Common myeloid progenitor, CD34-positive (primary cell): ENCODE data around the gene CLSTN2.

Experiments
- CTCF ChIA-PET: fragments of 350-600 bp; sonication (Branson Sonifier 250); formaldehyde crosslinking; loops from one replicate; lab custom pipeline; 2021; ENCODE audit warnings: antibody characterized with exemption; lab: Charles Lee
- POLR2A ChIA-PET: fragments of 350-600 bp; sonication (Branson Sonifier 250); formaldehyde crosslinking; loops from one replicate; lab custom pipeline; 2021; ENCODE audit warnings: antibody characterized with exemption; lab: Charles Lee
- DNase-seq, 3 donors: peaks; one replicate each; pipeline versions ENCODE4 v3.0.0 to v3.0.0-alpha.2; 2013
- H3K27ac ChIP-seq, 2 experiments: 1 replicate in 1 of 2; 2 replicates in 1 of 2; pipeline ENCODE4 v1.7.0; 2013; ENCODE audit warnings: inconsistent platforms in 2 of 2, low read length in 2 of 2, mild to moderate bottlenecking in 2 of 2, low read depth in 1 of 2, moderate library complexity in 1 of 2; ENCODE audit not compliant: severe bottlenecking in 2 of 2, insufficient read depth in 1 of 2, poor library complexity in 1 of 2
- H3K27me3 ChIP-seq, 5 experiments: replicated peaks in 2 of 5; 1 replicate in 3 of 5; 2 replicates in 2 of 5; pipeline versions ENCODE4 v1.6.1 to v1.7.0; 2013; ENCODE audit warnings: low read length in 4 of 5, mild to moderate bottlenecking in 2 of 5, moderate library complexity in 2 of 5, inconsistent platforms in 1 of 5; ENCODE audit not compliant: insufficient read depth in 5 of 5, control insufficient read depth in 4 of 5
- H3K36me3 ChIP-seq, 4 experiments: 1 replicate in 2 of 4; 2 replicates in 2 of 4; pipeline versions ENCODE4 v1.6.1 to v1.7.0; 2013; ENCODE audit warnings: low read length in 3 of 4, control low read depth in 1 of 4, mild to moderate bottlenecking in 1 of 4; ENCODE audit not compliant: control insufficient read depth in 4 of 4, insufficient read depth in 4 of 4
- H3K4me1 ChIP-seq, 4 experiments: 1 replicate in 3 of 4; 2 replicates in 1 of 4; pipeline versions ENCODE4 v1.6.1 to v1.7.1; 2013; ENCODE audit warnings: low read length in 3 of 4, mild to moderate bottlenecking in 3 of 4, control low read depth in 1 of 4, inconsistent platforms in 1 of 4, moderate library complexity in 1 of 4; ENCODE audit not compliant: control insufficient read depth in 4 of 4, insufficient read depth in 4 of 4; ENCODE audit errors: control extremely low read depth in 1 of 4
- H3K4me3 ChIP-seq, 7 experiments: 1 replicate in 4 of 7; 2 replicates in 3 of 7; pipeline versions ENCODE4 v1.5.1 to v1.7.0; 2013; ENCODE audit warnings: mild to moderate bottlenecking in 7 of 7, low read length in 6 of 7, moderate library complexity in 6 of 7, inconsistent platforms in 2 of 7, low read depth in 2 of 7, control low read depth in 1 of 7; ENCODE audit not compliant: insufficient read depth in 4 of 7, control insufficient read depth in 1 of 7; ENCODE audit errors: extremely low read depth in 1 of 7
- H3K9me3 ChIP-seq, 5 experiments: 1 replicate in 4 of 5; 2 replicates in 1 of 5; pipeline versions ENCODE4 v1.6.1 to v1.7.1; 2013; ENCODE audit warnings: low read length in 4 of 5, mild to moderate bottlenecking in 2 of 5, inconsistent platforms in 1 of 5, low read depth in 1 of 5, moderate library complexity in 1 of 5; ENCODE audit not compliant: control insufficient read depth in 4 of 5, insufficient read depth in 2 of 5; ENCODE audit errors: control extremely low read depth in 1 of 5
- WGBS: methylation state at CpG from one replicate; pipeline ENCODE4 v1.1.5; 2013; ENCODE audit not compliant: insufficient coverage; 5-methylcytosine and 5-hydroxymethylcytosine counted together

CLSTN2 gene

GRCh38 chr3:140439527-140439926 lies 504.5 kb downstream of the CLSTN2 start:
- Histone ChIP-seq H3K36me3 (no peaks in the 10 kb centered on the region), H3K27me3 (peaks cover 0 to 4% (median 2%) of the 10 kb centered on the region in 5 experiments), H3K4me3 (no peak overlapping the region), H3K27ac (no peak overlapping the region), H3K4me1 (no peaks in the 10 kb centered on the region), H3K9me3 (no peaks in the 10 kb centered on the region)
- CTCF ChIA-PET, result no interaction called here
- POLR2A ChIA-PET, result no interaction called here
- DNase-seq, result no peak
- 100% methylated on average over 1 of the region's 5 CpGs for WGBS

- WGBS, result 100% methylated on average over 1 of the region's 1 CpG
- H3K36me3 ChIP-seq, result no peaks in the 10 kb centered on the region
- no peak for DNase-seq
- no peaks in the 10 kb centered on the region for H3K9me3 ChIP-seq
- H3K27me3 ChIP-seq, result peaks cover 0 to 4% (median 2%) of the 10 kb centered on the region in 5 experiments
- CTCF ChIA-PET, result no interaction called here
- H3K4me1 ChIP-seq, result no peaks in the 10 kb centered on the region
- no peak overlapping the region for H3K4me3 ChIP-seq
- POLR2A ChIA-PET, result interaction anchor here (0.6 kb wide), 1 partner anchor 20 kb away, joined by 5 read pairs; no protein-coding TSS in a partner anchor
- no peak overlapping the region for H3K27ac ChIP-seq
Observed at GRCh38 chr3:140440446-140440845, 505.5 kb downstream of the CLSTN2 start.

- 38% methylated on average over 1 of the region's 2 CpGs for WGBS
- Histone ChIP-seq H3K4me1 (no peaks in the 10 kb centered on the region), H3K9me3 (no peaks in the 10 kb centered on the region), H3K27ac (no peak overlapping the region), H3K27me3 (peaks cover 0 to 4% (median 2%) of the 10 kb centered on the region in 5 experiments), H3K36me3 (no peaks in the 10 kb centered on the region), H3K4me3 (no peak overlapping the region)
- POLR2A ChIA-PET, result interaction anchor here (0.6 kb wide), 1 partner anchor 21 kb away, joined by 5 read pairs; no protein-coding TSS in a partner anchor
- CTCF ChIA-PET, result no interaction called here
- peak in 1 of 3 donors; percentile 4 for DNase-seq
Observed at GRCh38 chr3:140441006-140441405, 506.0 kb downstream of the CLSTN2 start.

GRCh38 chr3:140442621-140443020 lies 507.6 kb downstream of the CLSTN2 start:
- Histone ChIP-seq H3K4me1 (no peaks in the 10 kb centered on the region), H3K9me3 (no peaks in the 10 kb centered on the region), H3K4me3 (no peak overlapping the region), H3K27ac (no peak overlapping the region), H3K36me3 (no peaks in the 10 kb centered on the region), H3K27me3 (peaks cover 0 to 4% (median 0%) of the 10 kb centered on the region in 5 experiments)
- ChIA-PET POLR2A (interaction anchor here (0.8 kb wide), 1 partner anchor 9 kb away, joined by 3 read pairs; no protein-coding TSS in a partner anchor), CTCF (no interaction called here)
- 95% methylated on average over 2 of the region's 2 CpGs for WGBS
- DNase-seq, result no peak

DNA sequence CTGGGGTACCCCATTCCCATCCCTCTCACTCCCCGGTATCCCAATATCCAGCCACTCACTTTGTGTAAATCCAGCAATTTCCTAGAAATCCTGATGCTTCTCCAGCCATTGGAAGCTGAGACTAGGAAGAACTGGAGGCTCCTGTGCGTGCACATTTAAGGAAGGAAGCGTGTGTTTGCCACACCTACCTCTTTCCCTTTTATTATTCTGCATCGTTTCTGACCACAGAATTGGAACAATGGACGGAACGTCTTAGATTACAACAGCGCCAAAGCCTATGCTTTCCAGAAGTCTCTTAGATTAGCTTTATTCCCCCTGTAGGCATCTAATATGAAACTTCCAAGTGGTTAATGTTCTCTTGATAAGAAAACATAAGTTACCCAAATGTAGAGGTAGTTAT lies 508.1 kb downstream of the CLSTN2 start:
- CTCF ChIA-PET, result no interaction called here
- POLR2A ChIA-PET, result interaction anchor here (0.8 kb wide), 1 partner anchor 9 kb away, joined by 3 read pairs; no protein-coding TSS in a partner anchor
- Histone ChIP-seq H3K27me3 (peaks cover 0 to 4% (median 0%) of the 10 kb centered on the region in 5 experiments), H3K9me3 (no peaks in the 10 kb centered on the region), H3K36me3 (no peaks in the 10 kb centered on the region), H3K4me3 (no peak overlapping the region), H3K27ac (no peak overlapping the region), H3K4me1 (no peaks in the 10 kb centered on the region)
- no peak for DNase-seq
- WGBS, result 59% methylated on average over 3 of the region's 7 CpGs

- H3K36me3 ChIP-seq, result no peaks in the 10 kb centered on the region
- ChIA-PET POLR2A (no interaction called here), CTCF (no interaction called here)
- H3K9me3 ChIP-seq, result no peaks in the 10 kb centered on the region
- no peaks in the 10 kb centered on the region for H3K4me1 ChIP-seq
- 100% methylated on average over 2 of the region's 3 CpGs for WGBS
- no peak overlapping the region for H3K27ac ChIP-seq
- DNase-seq, result no peak
- H3K4me3 ChIP-seq, result no peak overlapping the region
- H3K27me3 ChIP-seq, result peaks cover 0 to 4% (median 0%) of the 10 kb centered on the region in 5 experiments
Observed at GRCh38 chr3:140443806-140444205, 508.8 kb downstream of the CLSTN2 start.

DNA sequence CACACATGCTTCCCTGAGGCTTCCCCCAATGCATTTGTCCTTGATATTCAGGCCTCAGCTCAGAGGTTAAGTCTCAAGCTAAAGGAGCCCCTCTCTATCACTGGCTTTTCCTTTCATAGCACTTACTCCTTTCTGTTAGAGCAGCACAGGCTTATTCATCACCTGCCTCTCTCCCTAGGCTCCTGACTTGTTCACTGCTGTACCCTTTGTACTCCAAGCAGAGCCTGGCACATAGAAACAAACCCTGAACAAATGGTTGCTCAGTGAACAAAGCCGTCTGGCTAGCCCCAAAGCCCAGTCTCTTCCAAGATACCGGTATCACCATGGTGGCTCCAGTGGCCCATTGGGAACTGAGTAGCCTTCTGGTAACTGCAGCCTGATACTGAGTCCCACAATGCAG lies 511.7 kb downstream of the CLSTN2 start:
- no peaks in the 10 kb centered on the region for H3K9me3 ChIP-seq
- no peak for DNase-seq
- peaks cover 0 to 2% (median 0%) of the 10 kb centered on the region in 5 experiments for H3K27me3 ChIP-seq
- WGBS, result 100% methylated on average over 2 of the region's 2 CpGs
- POLR2A ChIA-PET, result no interaction called here
- CTCF ChIA-PET, result no interaction called here
- no peak overlapping the region for H3K4me3 ChIP-seq
- H3K27ac ChIP-seq, result no peak overlapping the region
- no peaks in the 10 kb centered on the region for H3K4me1 ChIP-seq
- no peaks in the 10 kb centered on the region for H3K36me3 ChIP-seq
